ENCODE results near the gene ABCC10. TPM values are rescaled to one million over a fixed set of nuclear protein-coding genes. Genes with fewer than 3 reads are reported as not detected.

The ABCC10 gene
- total RNA-seq, 1 experiment from 2014 or later = 31.8 TPM

DNA sequence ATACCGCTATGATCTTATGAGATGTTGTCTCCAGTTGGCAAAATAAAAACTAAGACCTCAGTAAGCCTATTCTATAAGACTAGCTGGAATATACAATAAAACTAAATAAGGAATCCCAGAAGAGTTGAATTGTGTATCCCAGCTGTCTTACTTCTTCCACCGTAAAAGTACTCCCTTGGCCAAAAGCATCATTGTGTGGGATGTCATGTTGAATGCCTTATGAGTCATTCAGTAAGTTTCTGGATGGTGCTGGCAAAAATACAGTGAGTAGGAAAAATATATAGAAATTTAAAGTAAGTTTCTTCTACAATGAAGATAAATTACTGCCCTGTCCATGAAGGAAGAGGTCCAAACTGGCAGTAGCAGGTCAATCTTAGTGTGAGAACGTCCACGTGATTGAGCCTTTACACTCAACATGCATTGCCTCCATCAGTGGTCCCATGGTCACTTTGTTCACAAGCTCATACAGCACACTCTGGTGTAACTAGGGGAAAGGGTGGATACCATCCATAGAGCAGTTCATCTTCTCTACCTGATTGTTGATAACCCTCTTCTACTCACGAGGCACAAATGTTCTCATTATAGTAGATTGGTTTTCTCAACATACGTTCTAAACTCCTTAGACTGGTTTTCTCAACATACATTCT is 44.2 kb upstream of the ABCC10 start:
- H2BK12ac ChIP-seq (ENCODE audit: insufficient read length, low read depth, low read length) = no peak overlapping the region
- no peak overlapping the region for H3T11ph ChIP-seq (ENCODE audit: low read length)
- no peak overlapping the region for H2BK5ac ChIP-seq (ENCODE audit: insufficient read length, low read length)
- H3K9ac ChIP-seq (ENCODE audit: extremely low read depth, insufficient read length, low read length) = no peak overlapping the region
- H3K27ac Mint-ChIP-seq = no peak overlapping the region
- no peak overlapping the region for H3K4ac ChIP-seq (ENCODE audit: low read depth, low read length)
- no peak overlapping the region for H3K14ac ChIP-seq (ENCODE audit: insufficient read depth, low read length)
- no peak overlapping the region for H4K91ac ChIP-seq (ENCODE audit: insufficient read length, low read depth, low read length)
- DNase-seq = no peak
- H3K23ac ChIP-seq (ENCODE audit: insufficient read length, low read depth, low read length) = no peak overlapping the region
- H2BK20ac ChIP-seq (ENCODE audit: low read depth, low read length, poor library complexity, severe bottlenecking) = no peak overlapping the region
- H3K36me3 Mint-ChIP-seq (ENCODE audit: insufficient read depth in 1 of 3, low read depth in 3 of 3) = no peaks in the 10 kb centered on the region
- H4K20me1 ChIP-seq (ENCODE audit: control insufficient read depth, insufficient read depth, insufficient read length) = no peaks in the 10 kb centered on the region
- no peak overlapping the region for H4K5ac ChIP-seq (ENCODE audit: insufficient read length, low read depth, low read length)
- no peak overlapping the region for H2AK5ac ChIP-seq (ENCODE audit: insufficient read length, low read length)
- no peak overlapping the region for H3K4me2 ChIP-seq (ENCODE audit: insufficient read depth, insufficient read length, low read length)
- no peak overlapping the region for H2BK15ac ChIP-seq (ENCODE audit: low read depth, low read length)
- H3K79me1 ChIP-seq (ENCODE audit: insufficient read depth, low read depth, low read length, poor library complexity, severe bottlenecking) = no peaks in the 10 kb centered on the region
- no peaks in the 10 kb centered on the region for H3K27me3 ChIP-seq (ENCODE audit: insufficient read depth, low read length)
- no peak overlapping the region for H3K56ac ChIP-seq (ENCODE audit: insufficient read length, low read depth, low read length)
- no peaks in the 10 kb centered on the region for H3K9me3 Mint-ChIP-seq
- H3K4me1 Mint-ChIP-seq = no peaks in the 10 kb centered on the region
- H3K27ac ChIP-seq (ENCODE audit: insufficient read length, low read depth, low read length) = no peak overlapping the region
- no peak overlapping the region for H2AFZ ChIP-seq (ENCODE audit: low read length)
- H3K4me1 ChIP-seq (ENCODE audit: insufficient read depth, low read length) = no peaks in the 10 kb centered on the region
- H3K9me3 ChIP-seq (ENCODE audit: control insufficient read depth, low read depth, low read length) = no peaks in the 10 kb centered on the region
- no peaks in the 10 kb centered on the region for H3K79me2 ChIP-seq (ENCODE audit: insufficient read depth, low read length)
- H3K27me3 Mint-ChIP-seq (ENCODE audit: low read depth) = peaks cover 17% of the 10 kb centered on the region
- no CpG with 5 or more reads among the region's 6 CpGs for WGBS (ENCODE audit: extremely low coverage, insufficient read length, low lambda C conversion rate)
- no peak overlapping the region for H3K18ac ChIP-seq (ENCODE audit: insufficient read length, low read depth, low read length)
- no peak overlapping the region for H3K4me3 Mint-ChIP-seq
- H3K23me2 ChIP-seq (ENCODE audit: insufficient read length, low read depth, low read length, poor library complexity, severe bottlenecking) = no peaks in the 10 kb centered on the region
- H2BK120ac ChIP-seq (ENCODE audit: low read depth, low read length, poor library complexity, severe bottlenecking) = no peak overlapping the region
- no peak overlapping the region for H4K8ac ChIP-seq (replicated peaks; ENCODE audit: insufficient read length, low read depth, low read length)
- TF ChIP-seq, protein P1, sequence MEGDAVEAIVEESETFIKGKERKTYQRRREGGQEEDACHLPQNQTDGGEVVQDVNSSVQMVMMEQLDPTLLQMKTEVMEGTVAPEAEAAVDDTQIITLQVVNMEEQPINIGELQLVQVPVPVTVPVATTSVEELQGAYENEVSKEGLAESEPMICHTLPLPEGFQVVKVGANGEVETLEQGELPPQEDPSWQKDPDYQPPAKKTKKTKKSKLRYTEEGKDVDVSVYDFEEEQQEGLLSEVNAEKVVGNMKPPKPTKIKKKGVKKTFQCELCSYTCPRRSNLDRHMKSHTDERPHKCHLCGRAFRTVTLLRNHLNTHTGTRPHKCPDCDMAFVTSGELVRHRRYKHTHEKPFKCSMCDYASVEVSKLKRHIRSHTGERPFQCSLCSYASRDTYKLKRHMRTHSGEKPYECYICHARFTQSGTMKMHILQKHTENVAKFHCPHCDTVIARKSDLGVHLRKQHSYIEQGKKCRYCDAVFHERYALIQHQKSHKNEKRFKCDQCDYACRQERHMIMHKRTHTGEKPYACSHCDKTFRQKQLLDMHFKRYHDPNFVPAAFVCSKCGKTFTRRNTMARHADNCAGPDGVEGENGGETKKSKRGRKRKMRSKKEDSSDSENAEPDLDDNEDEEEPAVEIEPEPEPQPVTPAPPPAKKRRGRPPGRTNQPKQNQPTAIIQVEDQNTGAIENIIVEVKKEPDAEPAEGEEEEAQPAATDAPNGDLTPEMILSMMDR (conservative IDR thresholded peaks at IDR 0.05) = no peak
